HepG2 (cell line): Measurements from ENCODE around the gene TNNT1. TPM values are rescaled to one million over a fixed set of nuclear protein-coding genes. Genes with fewer than 3 reads are reported as not detected.
A peak's percentile ranks its signal among the peaks of the same experiment; 100 is the strongest.

ENCODE experiments used
- AGO2 ChIP-seq: fragments of 200-400 bp; formaldehyde crosslinking; optimal IDR thresholded peaks from 2 replicates; pipeline ENCODE3; 2017; ENCODE audit warnings: mild to moderate bottlenecking, low read depth, low read length, moderate library complexity
- MXD4 ChIP-seq: IDR thresholded peaks from 2 replicates; pipeline ENCODE4 v1.6.1; 2016; ENCODE audit warnings: mild to moderate bottlenecking, missing biosample characterization, missing genetic modification reagents
- MXI1 ChIP-seq: IDR thresholded peaks from 3 replicates; pipeline ENCODE4 v1.6.1; 2012; ENCODE audit warnings: low read depth, low read length, inconsistent platforms, borderline replicate concordance
- ZNF547 ChIP-seq: sonication (generic); formaldehyde crosslinking; IDR thresholded peaks from 2 replicates; pipeline ENCODE4 v1.5.1; 2020; ENCODE audit warnings: mild to moderate bottlenecking, missing genetic modification reagents
- polyA plus RNA-seq, 8 experiments: library from polyadenylated mRNA; depleted of rRNA in 3 of 8; stranded (reverse) in 7 of 8; unstranded in 1 of 8; fragments of >200 nt; fragmentation: Illumina TruSeq in 4 of 8; extraction: Trizol in 4 of 8; gene quantifications; 2 replicates each; pipeline versions ENCODE4 v1.2.1 to v1.2.3, GENCODE V29; 2011 to 2016; ENCODE audit warnings: low read depth in 4 of 8, missing spikeins in 1 of 8, mixed read lengths in 1 of 8; ENCODE audit not compliant: insufficient read depth in 1 of 8
- total RNA-seq, 5 experiments: library from RNA; depleted of rRNA; stranded (reverse); fragments of >200 nt; fragmentation: Illumina TruSeq; extraction: Trizol; gene quantifications; 2 replicates each; pipeline ENCODE4 v1.2.3, GENCODE V29; 2016; ENCODE audit warnings: low read depth in 1 of 5
- TF ChIP-seq, protein P1 (sequence below): sonication (generic); formaldehyde crosslinking; IDR thresholded peaks from 2 replicates; pipeline ENCODE4 v1.4.0; 2020; ENCODE audit warnings: missing genetic modification reagents
- TF ChIP-seq, protein P2 (sequence below), 2 experiments: sonication (generic) in 1 of 2; formaldehyde crosslinking in 1 of 2; IDR thresholded peaks; 2 replicates each; pipeline versions ENCODE4 v1.6.1 to v1.9.0; 2014 to 2022; ENCODE audit warnings: antibody characterized with exemption in 1 of 2, borderline replicate concordance in 1 of 2, inconsistent platforms in 1 of 2, low read depth in 1 of 2, missing genetic modification reagents in 1 of 2
- TF ChIP-seq, protein P3 (sequence below): IDR thresholded peaks from 2 replicates; pipeline ENCODE4 v1.6.1; 2012; ENCODE audit warnings: inconsistent platforms
- TF ChIP-seq, protein P4 (sequence below): IDR thresholded peaks from 2 replicates; pipeline ENCODE4 v1.6.1; 2016; ENCODE audit warnings: mild to moderate bottlenecking, missing biosample characterization, missing genetic modification reagents
- TF ChIP-seq, protein P5 (sequence below): sonication (generic); formaldehyde crosslinking; IDR thresholded peaks from 2 replicates; pipeline ENCODE4 v1.5.0; 2020; ENCODE audit warnings: mild to moderate bottlenecking, missing genetic modification reagents, borderline replicate concordance

The TNNT1 gene
- total and polyA plus RNA-seq, 2 of the 13 experiments (the other 11 are each of a cell fraction or from before 2014, with no cell fraction given): 1.3 to 2.4 TPM

DNA sequence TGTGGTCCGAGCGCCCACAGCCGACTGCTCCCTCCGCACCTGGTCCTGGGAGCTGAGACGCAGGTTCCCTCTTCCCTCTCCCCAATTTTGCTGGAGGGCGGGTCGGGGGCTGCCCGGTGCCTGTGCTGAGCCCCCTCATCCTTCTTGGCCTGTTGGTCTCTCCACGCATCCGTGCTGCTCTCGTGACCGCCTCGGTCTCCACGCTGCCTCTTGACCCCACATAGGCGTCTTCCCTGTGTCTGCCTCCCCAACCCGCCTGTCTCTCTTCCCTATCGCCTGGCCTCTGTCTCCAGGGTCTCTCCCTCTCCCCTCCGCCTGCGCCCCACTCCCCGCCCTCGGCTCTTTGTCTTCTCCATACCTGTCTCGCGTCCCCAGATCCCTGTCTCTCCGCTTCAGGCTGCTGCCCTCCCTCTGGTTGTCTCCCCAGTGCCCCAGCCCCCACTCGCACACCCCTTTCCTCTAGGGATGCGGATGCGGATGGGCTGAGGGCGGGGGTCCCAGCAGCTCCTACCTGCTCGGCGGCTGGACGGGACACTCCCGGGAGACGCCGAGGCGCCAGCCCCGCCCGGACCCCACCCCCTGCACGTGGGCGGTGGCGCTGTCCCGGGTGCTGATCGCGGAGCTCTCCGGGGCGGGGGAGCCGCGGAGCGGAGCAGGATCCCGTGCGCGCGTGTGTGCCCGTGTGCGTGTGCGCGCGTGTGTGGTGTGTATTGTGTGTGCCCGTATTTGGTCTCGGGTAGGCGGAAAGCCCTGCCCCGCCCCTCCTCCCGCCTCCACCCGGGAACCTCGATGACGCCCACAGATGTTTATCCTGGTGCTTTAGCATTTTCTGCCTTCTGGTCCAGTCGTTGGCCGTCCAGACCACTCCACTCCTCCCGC lies 30.8 kb upstream of the TNNT1 start, which contains the start of gene SYT5 (continued):
- TF ChIP-seq, protein P1, sequence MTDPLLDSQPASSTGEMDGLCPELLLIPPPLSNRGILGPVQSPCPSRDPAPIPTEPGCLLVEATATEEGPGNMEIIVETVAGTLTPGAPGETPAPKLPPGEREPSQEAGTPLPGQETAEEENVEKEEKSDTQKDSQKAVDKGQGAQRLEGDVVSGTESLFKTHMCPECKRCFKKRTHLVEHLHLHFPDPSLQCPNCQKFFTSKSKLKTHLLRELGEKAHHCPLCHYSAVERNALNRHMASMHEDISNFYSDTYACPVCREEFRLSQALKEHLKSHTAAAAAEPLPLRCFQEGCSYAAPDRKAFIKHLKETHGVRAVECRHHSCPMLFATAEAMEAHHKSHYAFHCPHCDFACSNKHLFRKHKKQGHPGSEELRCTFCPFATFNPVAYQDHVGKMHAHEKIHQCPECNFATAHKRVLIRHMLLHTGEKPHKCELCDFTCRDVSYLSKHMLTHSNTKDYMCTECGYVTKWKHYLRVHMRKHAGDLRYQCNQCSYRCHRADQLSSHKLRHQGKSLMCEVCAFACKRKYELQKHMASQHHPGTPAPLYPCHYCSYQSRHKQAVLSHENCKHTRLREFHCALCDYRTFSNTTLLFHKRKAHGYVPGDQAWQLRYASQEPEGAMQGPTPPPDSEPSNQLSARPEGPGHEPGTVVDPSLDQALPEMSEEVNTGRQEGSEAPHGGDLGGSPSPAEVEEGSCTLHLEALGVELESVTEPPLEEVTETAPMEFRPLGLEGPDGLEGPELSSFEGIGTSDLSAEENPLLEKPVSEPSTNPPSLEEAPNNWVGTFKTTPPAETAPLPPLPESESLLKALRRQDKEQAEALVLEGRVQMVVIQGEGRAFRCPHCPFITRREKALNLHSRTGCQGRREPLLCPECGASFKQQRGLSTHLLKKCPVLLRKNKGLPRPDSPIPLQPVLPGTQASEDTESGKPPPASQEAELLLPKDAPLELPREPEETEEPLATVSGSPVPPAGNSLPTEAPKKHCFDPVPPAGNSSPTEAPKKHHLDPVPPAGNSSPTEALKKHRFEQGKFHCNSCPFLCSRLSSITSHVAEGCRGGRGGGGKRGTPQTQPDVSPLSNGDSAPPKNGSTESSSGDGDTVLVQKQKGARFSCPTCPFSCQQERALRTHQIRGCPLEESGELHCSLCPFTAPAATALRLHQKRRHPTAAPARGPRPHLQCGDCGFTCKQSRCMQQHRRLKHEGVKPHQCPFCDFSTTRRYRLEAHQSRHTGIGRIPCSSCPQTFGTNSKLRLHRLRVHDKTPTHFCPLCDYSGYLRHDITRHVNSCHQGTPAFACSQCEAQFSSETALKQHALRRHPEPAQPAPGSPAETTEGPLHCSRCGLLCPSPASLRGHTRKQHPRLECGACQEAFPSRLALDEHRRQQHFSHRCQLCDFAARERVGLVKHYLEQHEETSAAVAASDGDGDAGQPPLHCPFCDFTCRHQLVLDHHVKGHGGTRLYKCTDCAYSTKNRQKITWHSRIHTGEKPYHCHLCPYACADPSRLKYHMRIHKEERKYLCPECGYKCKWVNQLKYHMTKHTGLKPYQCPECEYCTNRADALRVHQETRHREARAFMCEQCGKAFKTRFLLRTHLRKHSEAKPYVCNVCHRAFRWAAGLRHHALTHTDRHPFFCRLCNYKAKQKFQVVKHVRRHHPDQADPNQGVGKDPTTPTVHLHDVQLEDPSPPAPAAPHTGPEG: no peak
- peak; percentile 90; the same call in 1 of the 2 replicates for TF ChIP-seq MXD4
- TF ChIP-seq, protein P2, sequence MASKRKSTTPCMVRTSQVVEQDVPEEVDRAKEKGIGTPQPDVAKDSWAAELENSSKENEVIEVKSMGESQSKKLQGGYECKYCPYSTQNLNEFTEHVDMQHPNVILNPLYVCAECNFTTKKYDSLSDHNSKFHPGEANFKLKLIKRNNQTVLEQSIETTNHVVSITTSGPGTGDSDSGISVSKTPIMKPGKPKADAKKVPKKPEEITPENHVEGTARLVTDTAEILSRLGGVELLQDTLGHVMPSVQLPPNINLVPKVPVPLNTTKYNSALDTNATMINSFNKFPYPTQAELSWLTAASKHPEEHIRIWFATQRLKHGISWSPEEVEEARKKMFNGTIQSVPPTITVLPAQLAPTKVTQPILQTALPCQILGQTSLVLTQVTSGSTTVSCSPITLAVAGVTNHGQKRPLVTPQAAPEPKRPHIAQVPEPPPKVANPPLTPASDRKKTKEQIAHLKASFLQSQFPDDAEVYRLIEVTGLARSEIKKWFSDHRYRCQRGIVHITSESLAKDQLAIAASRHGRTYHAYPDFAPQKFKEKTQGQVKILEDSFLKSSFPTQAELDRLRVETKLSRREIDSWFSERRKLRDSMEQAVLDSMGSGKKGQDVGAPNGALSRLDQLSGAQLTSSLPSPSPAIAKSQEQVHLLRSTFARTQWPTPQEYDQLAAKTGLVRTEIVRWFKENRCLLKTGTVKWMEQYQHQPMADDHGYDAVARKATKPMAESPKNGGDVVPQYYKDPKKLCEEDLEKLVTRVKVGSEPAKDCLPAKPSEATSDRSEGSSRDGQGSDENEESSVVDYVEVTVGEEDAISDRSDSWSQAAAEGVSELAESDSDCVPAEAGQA (IDR thresholded peaks at IDR 0.05; ENCODE audit: low read depth): no peak
- TF ChIP-seq, protein P2 (CRISPR knock-in tag; IDR thresholded peaks at IDR 0.05; ENCODE audit: borderline replicate concordance): no peak
- 0 out of 2 replicates have a peak, but pooled peaks have one; percentile 37 for TF ChIP-seq ZNF547 (CRISPR knock-in tag)
- TF ChIP-seq, protein P3, sequence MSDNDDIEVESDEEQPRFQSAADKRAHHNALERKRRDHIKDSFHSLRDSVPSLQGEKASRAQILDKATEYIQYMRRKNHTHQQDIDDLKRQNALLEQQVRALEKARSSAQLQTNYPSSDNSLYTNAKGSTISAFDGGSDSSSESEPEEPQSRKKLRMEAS: peak; percentile 80; the same call in 1 of the 2 replicates
- TF ChIP-seq, protein P4, sequence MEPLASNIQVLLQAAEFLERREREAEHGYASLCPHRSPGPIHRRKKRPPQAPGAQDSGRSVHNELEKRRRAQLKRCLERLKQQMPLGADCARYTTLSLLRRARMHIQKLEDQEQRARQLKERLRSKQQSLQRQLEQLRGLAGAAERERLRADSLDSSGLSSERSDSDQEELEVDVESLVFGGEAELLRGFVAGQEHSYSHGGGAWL: peak; percentile 95
- peak; percentile 88 for TF ChIP-seq AGO2
- TF ChIP-seq MXI1: peak; percentile 94; the same call in 2 of the 3 replicates
- TF ChIP-seq, protein P5, sequence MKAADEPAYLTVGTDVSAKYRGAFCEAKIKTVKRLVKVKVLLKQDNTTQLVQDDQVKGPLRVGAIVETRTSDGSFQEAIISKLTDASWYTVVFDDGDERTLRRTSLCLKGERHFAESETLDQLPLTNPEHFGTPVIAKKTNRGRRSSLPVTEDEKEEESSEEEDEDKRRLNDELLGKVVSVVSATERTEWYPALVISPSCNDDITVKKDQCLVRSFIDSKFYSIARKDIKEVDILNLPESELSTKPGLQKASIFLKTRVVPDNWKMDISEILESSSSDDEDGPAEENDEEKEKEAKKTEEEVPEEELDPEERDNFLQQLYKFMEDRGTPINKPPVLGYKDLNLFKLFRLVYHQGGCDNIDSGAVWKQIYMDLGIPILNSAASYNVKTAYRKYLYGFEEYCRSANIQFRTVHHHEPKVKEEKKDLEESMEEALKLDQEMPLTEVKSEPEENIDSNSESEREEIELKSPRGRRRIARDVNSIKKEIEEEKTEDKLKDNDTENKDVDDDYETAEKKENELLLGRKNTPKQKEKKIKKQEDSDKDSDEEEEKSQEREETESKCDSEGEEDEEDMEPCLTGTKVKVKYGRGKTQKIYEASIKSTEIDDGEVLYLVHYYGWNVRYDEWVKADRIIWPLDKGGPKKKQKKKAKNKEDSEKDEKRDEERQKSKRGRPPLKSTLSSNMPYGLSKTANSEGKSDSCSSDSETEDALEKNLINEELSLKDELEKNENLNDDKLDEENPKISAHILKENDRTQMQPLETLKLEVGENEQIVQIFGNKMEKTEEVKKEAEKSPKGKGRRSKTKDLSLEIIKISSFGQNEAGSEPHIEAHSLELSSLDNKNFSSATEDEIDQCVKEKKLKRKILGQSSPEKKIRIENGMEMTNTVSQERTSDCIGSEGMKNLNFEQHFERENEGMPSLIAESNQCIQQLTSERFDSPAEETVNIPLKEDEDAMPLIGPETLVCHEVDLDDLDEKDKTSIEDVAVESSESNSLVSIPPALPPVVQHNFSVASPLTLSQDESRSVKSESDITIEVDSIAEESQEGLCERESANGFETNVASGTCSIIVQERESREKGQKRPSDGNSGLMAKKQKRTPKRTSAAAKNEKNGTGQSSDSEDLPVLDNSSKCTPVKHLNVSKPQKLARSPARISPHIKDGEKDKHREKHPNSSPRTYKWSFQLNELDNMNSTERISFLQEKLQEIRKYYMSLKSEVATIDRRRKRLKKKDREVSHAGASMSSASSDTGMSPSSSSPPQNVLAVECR (CRISPR knock-in tag): peak; percentile 69; the same call in 1 of the 2 replicates
